HepG2 (cell line): ENCODE measurements around the gene RBCK1. TPM values are rescaled to one million over a fixed set of nuclear protein-coding genes. Genes with fewer than 3 reads are reported as not detected.

Experiments
- AHR ChIP-seq: IDR thresholded peaks from 2 replicates; pipeline ENCODE4 v1.6.1; 2018; ENCODE audit warnings: missing genetic modification reagents, missing compliant biosample characterization
- AKAP8 ChIP-seq: sonication (generic); formaldehyde crosslinking; IDR thresholded peaks from 2 replicates; pipeline ENCODE4 v1.5.1; 2020; ENCODE audit warnings: mild to moderate bottlenecking, missing genetic modification reagents
- ARID2 ChIP-seq: sonication (generic); formaldehyde crosslinking; IDR thresholded peaks from 2 replicates; pipeline ENCODE4 v1.8.1; 2022; ENCODE audit warnings: mild to moderate bottlenecking, missing genetic modification reagents, borderline replicate concordance
- ELF1 ChIP-seq: sonication (generic); formaldehyde crosslinking; IDR thresholded peaks from 2 replicates; pipeline ENCODE4 v1.4.0; 2020; ENCODE audit warnings: missing genetic modification reagents
- GLI4 ChIP-seq: sonication (generic); formaldehyde crosslinking; IDR thresholded peaks from 2 replicates; pipeline ENCODE4 v1.5.1; 2020; ENCODE audit warnings: missing genetic modification reagents, mild to moderate bottlenecking, moderate library complexity, borderline replicate concordance
- HNF1B ChIP-seq: sonication (generic); formaldehyde crosslinking; IDR thresholded peaks from 2 replicates; pipeline ENCODE4 v1.5.1; 2020; ENCODE audit warnings: mild to moderate bottlenecking, moderate library complexity, missing genetic modification reagents
- HNRNPK ChIP-seq: fragments of 200-400 bp; formaldehyde crosslinking; IDR thresholded peaks from 2 replicates; pipeline ENCODE4 v1.6.1; 2018; ENCODE audit warnings: low read length, low read depth, moderate library complexity, mild to moderate bottlenecking; ENCODE audit not compliant: poor library complexity, severe bottlenecking
- HNRNPL ChIP-seq: fragments of 200-400 bp; formaldehyde crosslinking; IDR thresholded peaks from 2 replicates; pipeline ENCODE4 v1.6.1; 2017; ENCODE audit warnings: mild to moderate bottlenecking, low read depth, low read length
- NFIB ChIP-seq: sonication (generic); formaldehyde crosslinking; IDR thresholded peaks from 2 replicates; pipeline ENCODE4 v1.9.0; 2021; ENCODE audit warnings: missing genetic modification reagents, mild to moderate bottlenecking, borderline replicate concordance
- ZFP90 ChIP-seq: sonication (generic); formaldehyde crosslinking; IDR thresholded peaks from 2 replicates; pipeline ENCODE4 v1.8.0; 2022; ENCODE audit warnings: missing genetic modification reagents, mild to moderate bottlenecking, inconsistent platforms, borderline replicate concordance
- ZNF260 ChIP-seq: sonication (generic); formaldehyde crosslinking; IDR thresholded peaks from 2 replicates; pipeline ENCODE4 v1.4.0; 2020; ENCODE audit warnings: missing genetic modification reagents, low read depth, mild to moderate bottlenecking, borderline replicate concordance
- ZNF354B ChIP-seq: sonication (generic); formaldehyde crosslinking; IDR thresholded peaks from 2 replicates; pipeline ENCODE4 v1.8.0; 2022; ENCODE audit warnings: mild to moderate bottlenecking, missing genetic modification reagents
- ZNF501 ChIP-seq: sonication (generic); formaldehyde crosslinking; IDR thresholded peaks from 2 replicates; pipeline ENCODE4 v1.5.1; 2020; ENCODE audit warnings: mild to moderate bottlenecking, moderate library complexity, missing genetic modification reagents
- polyA plus RNA-seq, 8 experiments: library from polyadenylated mRNA; depleted of rRNA in 3 of 8; stranded (reverse) in 7 of 8; unstranded in 1 of 8; fragments of >200 nt; fragmentation: Illumina TruSeq in 4 of 8; extraction: Trizol in 4 of 8; gene quantifications; 2 replicates each; pipeline versions ENCODE4 v1.2.1 to v1.2.3, GENCODE V29; 2011 to 2016; ENCODE audit warnings: low read depth in 4 of 8, missing spikeins in 1 of 8, mixed read lengths in 1 of 8; ENCODE audit not compliant: insufficient read depth in 1 of 8
- total RNA-seq, 5 experiments: library from RNA; depleted of rRNA; stranded (reverse); fragments of >200 nt; fragmentation: Illumina TruSeq; extraction: Trizol; gene quantifications; 2 replicates each; pipeline ENCODE4 v1.2.3, GENCODE V29; 2016; ENCODE audit warnings: low read depth in 1 of 5
- TF ChIP-seq, protein P1 (sequence below): sonication (generic); formaldehyde crosslinking; IDR thresholded peaks from 2 replicates; pipeline ENCODE4 v1.5.0; 2020; ENCODE audit warnings: mild to moderate bottlenecking, low read depth, missing genetic modification reagents, borderline replicate concordance
- TF ChIP-seq, protein P2 (sequence below): IDR thresholded peaks from 2 replicates; pipeline ENCODE4 v1.4.0; 2020; ENCODE audit warnings: mild to moderate bottlenecking, missing genetic modification reagents

Gene RBCK1
- total and polyA plus RNA-seq, 2 of the 13 experiments (the other 11 are each of a cell fraction or from before 2014, with no cell fraction given): 149 to 215 TPM

GRCh38 chr20:409697-410559 is 1.8 kb downstream of the RBCK1 start (continued):
- TF ChIP-seq HNRNPL (0 out of 2 replicates have a peak, but pooled peaks have one; percentile 46), ZFP90 (CRISPR knock-in tag) (no peak), AHR (CRISPR knock-in tag) (no peak), ZNF354B (CRISPR knock-in tag) (no peak), NFIB (CRISPR knock-in tag) (no peak), HNF1B (CRISPR knock-in tag) (no peak), HNRNPK (no peak), GLI4 (CRISPR knock-in tag) (peak; percentile 39; the same call in 1 of the 2 replicates), ZNF260 (CRISPR knock-in tag) (no peak), ARID2 (CRISPR knock-in tag) (no peak), ELF1 (CRISPR knock-in tag) (no peak), ZNF501 (CRISPR knock-in tag) (no peak), AKAP8 (CRISPR knock-in tag) (no peak)
- TF ChIP-seq, protein P1, sequence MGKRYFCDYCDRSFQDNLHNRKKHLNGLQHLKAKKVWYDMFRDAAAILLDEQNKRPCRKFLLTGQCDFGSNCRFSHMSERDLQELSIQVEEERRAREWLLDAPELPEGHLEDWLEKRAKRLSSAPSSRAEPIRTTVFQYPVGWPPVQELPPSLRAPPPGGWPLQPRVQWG (CRISPR knock-in tag): no peak
- TF ChIP-seq, protein P2, sequence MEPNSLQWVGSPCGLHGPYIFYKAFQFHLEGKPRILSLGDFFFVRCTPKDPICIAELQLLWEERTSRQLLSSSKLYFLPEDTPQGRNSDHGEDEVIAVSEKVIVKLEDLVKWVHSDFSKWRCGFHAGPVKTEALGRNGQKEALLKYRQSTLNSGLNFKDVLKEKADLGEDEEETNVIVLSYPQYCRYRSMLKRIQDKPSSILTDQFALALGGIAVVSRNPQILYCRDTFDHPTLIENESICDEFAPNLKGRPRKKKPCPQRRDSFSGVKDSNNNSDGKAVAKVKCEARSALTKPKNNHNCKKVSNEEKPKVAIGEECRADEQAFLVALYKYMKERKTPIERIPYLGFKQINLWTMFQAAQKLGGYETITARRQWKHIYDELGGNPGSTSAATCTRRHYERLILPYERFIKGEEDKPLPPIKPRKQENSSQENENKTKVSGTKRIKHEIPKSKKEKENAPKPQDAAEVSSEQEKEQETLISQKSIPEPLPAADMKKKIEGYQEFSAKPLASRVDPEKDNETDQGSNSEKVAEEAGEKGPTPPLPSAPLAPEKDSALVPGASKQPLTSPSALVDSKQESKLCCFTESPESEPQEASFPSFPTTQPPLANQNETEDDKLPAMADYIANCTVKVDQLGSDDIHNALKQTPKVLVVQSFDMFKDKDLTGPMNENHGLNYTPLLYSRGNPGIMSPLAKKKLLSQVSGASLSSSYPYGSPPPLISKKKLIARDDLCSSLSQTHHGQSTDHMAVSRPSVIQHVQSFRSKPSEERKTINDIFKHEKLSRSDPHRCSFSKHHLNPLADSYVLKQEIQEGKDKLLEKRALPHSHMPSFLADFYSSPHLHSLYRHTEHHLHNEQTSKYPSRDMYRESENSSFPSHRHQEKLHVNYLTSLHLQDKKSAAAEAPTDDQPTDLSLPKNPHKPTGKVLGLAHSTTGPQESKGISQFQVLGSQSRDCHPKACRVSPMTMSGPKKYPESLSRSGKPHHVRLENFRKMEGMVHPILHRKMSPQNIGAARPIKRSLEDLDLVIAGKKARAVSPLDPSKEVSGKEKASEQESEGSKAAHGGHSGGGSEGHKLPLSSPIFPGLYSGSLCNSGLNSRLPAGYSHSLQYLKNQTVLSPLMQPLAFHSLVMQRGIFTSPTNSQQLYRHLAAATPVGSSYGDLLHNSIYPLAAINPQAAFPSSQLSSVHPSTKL (CRISPR knock-in tag): no peak
